Gastroesophageal sphincter (tissue), 4 donors: Measurements from ENCODE around the gene AK8. TPM values are rescaled to one million over a fixed set of nuclear protein-coding genes. Genes with fewer than 3 reads are reported as not detected.

ENCODE experiments used
- ATAC-seq: fragments of 150-250 bp; one replicate; pipeline ENCODE4 v1.9.1; 2016; ENCODE audit warnings: mild to moderate bottlenecking, moderate library complexity
- H3K27ac ChIP-seq, 4 donors: fragments of 200-600 bp; sonication (generic) in 3 of 4; 1 replicate in 3 of 4; 2 replicates in 1 of 4; pipeline ENCODE4 v1.5.1; 2016 to 2019
- H3K27me3 ChIP-seq: fragments of 200-600 bp; sonication (generic); one replicate; pipeline ENCODE4 v1.5.1; 2019
- H3K36me3 ChIP-seq, 2 donors: fragments of 200-600 bp; sonication (generic); one replicate each; pipeline ENCODE4 v1.5.1; 2019; ENCODE audit warnings: control low read depth in 1 of 2
- H3K4me1 ChIP-seq, 3 donors: fragments of 200-600 bp; sonication (generic); 1 replicate in 2 of 3; 2 replicates in 1 of 3; pipeline ENCODE4 v1.5.1; 2016 to 2019; ENCODE audit warnings: control low read depth in 2 of 3
- H3K4me3 ChIP-seq, 2 donors: fragments of 200-600 bp; sonication (generic); one replicate each; pipeline ENCODE4 v1.5.1; 2019; ENCODE audit warnings: mild to moderate bottlenecking in 1 of 2, moderate library complexity in 1 of 2
- H3K9me3 ChIP-seq, 3 donors: fragments of 200-600 bp; sonication (generic); one replicate each; pipeline ENCODE4 v1.5.1; 2017 to 2019; ENCODE audit warnings: control low read depth in 2 of 3
- CTCF ChIP-seq, 4 experiments: fragments of 200-600 bp in 2 of 4; fragments of 450-650 bp in 2 of 4; sonication (generic) in 1 of 4; IDR thresholded peaks; one replicate each; pipeline ENCODE4 v1.5.1; 2017 to 2019; ENCODE audit warnings: antibody characterized with exemption in 4 of 4, mild to moderate bottlenecking in 2 of 4, moderate library complexity in 2 of 4
- EP300 ChIP-seq: sonication (generic); formaldehyde crosslinking; IDR thresholded peaks from one replicate; pipeline ENCODE4 v1.6.1; 2017; ENCODE audit warnings: antibody characterized with exemption, mild to moderate bottlenecking
- POLR2A ChIP-seq, 2 donors: fragments of 450-650 bp; IDR thresholded peaks; one replicate each; pipeline ENCODE4 v1.6.1; 2017; ENCODE audit warnings: antibody characterized with exemption in 2 of 2, mild to moderate bottlenecking in 2 of 2, moderate library complexity in 1 of 2
- POLR2AphosphoS5 ChIP-seq: sonication (generic); formaldehyde crosslinking; IDR thresholded peaks from one replicate; pipeline ENCODE4 v1.6.1; 2017; ENCODE audit warnings: antibody characterized with exemption
- WGBS, 2 donors: methylation state at CpG; one replicate each; pipeline ENCODE4 v1.1.5; 2018; ENCODE audit warnings: low coverage in 1 of 2; 5-methylcytosine and 5-hydroxymethylcytosine counted together
- total RNA-seq, 4 donors: library from RNA; depleted of rRNA; stranded (reverse); fragments of >200 nt; gene quantifications; one replicate each; pipeline ENCODE4 v1.1.0, GENCODE V29; 2016

The AK8 gene
- total RNA-seq, 4 donors from 2014 or later: 0.31 to 0.81 (median 0.63) TPM

- TF ChIP-seq POLR2A (IDR thresholded peaks at IDR 0.05): no peak
- no peak for TF ChIP-seq CTCF (IDR thresholded peaks at IDR 0.05)
- TF ChIP-seq EP300: no peak
- TF ChIP-seq POLR2AphosphoS5: no peak
- Histone ChIP-seq H3K9me3 (no peaks in the 10 kb centered on the region), H3K27ac (no peak overlapping the region), H3K4me3 (no peak overlapping the region), H3K4me1 (no peaks in the 10 kb centered on the region), H3K27me3 (peaks cover under 1% of the 10 kb centered on the region), H3K36me3 (no peaks in the 10 kb centered on the region)
- WGBS, 2 donors: 78 to 81% methylated on average over 3 to 4 of the region's 4 CpGs
- no peak for ATAC-seq
These were observed 59.5 kb downstream of the AK8 start for GRCh38 chr9:132818588-132818987.

- WGBS, 2 donors: 75% methylated on average over 7 of the region's 14 CpGs; no CpG with 5 or more reads in 1 of the 2 donors
- H3K4me1 ChIP-seq: no peaks in the 10 kb centered on the region
- H3K27ac ChIP-seq: no peak overlapping the region
- no peaks in the 10 kb centered on the region for H3K9me3 ChIP-seq
- H3K4me3 ChIP-seq: no peak overlapping the region
- H3K36me3 ChIP-seq: no peaks in the 10 kb centered on the region
- ATAC-seq: no peak
- no peak for TF ChIP-seq CTCF (IDR thresholded peaks at IDR 0.05)
- TF ChIP-seq POLR2A (IDR thresholded peaks at IDR 0.05): no peak
- TF ChIP-seq POLR2AphosphoS5: no peak
- no peak for TF ChIP-seq EP300
- peaks cover 6% of the 10 kb centered on the region for H3K27me3 ChIP-seq
These were observed 63.1 kb downstream of the AK8 start for GRCh38 chr9:132814937-132815336.

GRCh38 chr9:132813115-132813771 is 64.8 kb downstream of the AK8 start:
- TF ChIP-seq POLR2AphosphoS5: no peak
- no peak for TF ChIP-seq POLR2A (IDR thresholded peaks at IDR 0.05)
- TF ChIP-seq CTCF (IDR thresholded peaks at IDR 0.05): no peak
- no peak for TF ChIP-seq EP300
- no peak for ATAC-seq
- 94% methylated on average over 10 of the region's 13 CpGs; no CpG with 5 or more reads in 1 of the 2 donors for WGBS, 2 donors
- Histone ChIP-seq H3K27me3 (peaks cover 6% of the 10 kb centered on the region), H3K36me3 (no peaks in the 10 kb centered on the region), H3K9me3 (no peaks in the 10 kb centered on the region), H3K4me3 (no peak overlapping the region), H3K4me1 (no peaks in the 10 kb centered on the region), H3K27ac (no peak overlapping the region)

GRCh38 chr9:132811985-132812384 is 66.1 kb downstream of the AK8 start:
- no peaks in the 10 kb centered on the region for H3K4me1 ChIP-seq
- no peak overlapping the region for H3K4me3 ChIP-seq
- TF ChIP-seq EP300 (no peak), POLR2AphosphoS5 (no peak)
- H3K36me3 ChIP-seq: no peaks in the 10 kb centered on the region
- 83 to 100% methylated on average over 1 to 2 of the region's 6 CpGs for WGBS, 2 donors
- ATAC-seq: no peak
- H3K27ac ChIP-seq: no peak overlapping the region
- H3K27me3 ChIP-seq: peaks cover 9% of the 10 kb centered on the region
- H3K9me3 ChIP-seq: no peaks in the 10 kb centered on the region

- peaks cover 17% of the 10 kb centered on the region for H3K27me3 ChIP-seq
- no peaks in the 10 kb centered on the region for H3K36me3 ChIP-seq
- H3K4me1 ChIP-seq: no peaks in the 10 kb centered on the region
- H3K4me3 ChIP-seq: no peak overlapping the region
- no peak for ATAC-seq
- TF ChIP-seq POLR2AphosphoS5 (no peak), POLR2A (IDR thresholded peaks at IDR 0.05) (no peak), EP300 (no peak), CTCF (IDR thresholded peaks at IDR 0.05) (no peak)
- 69 to 75% methylated on average over 11 of the region's 11 CpGs for WGBS, 2 donors
- H3K27ac ChIP-seq: no peak overlapping the region
- H3K9me3 ChIP-seq: no peaks in the 10 kb centered on the region
These were observed 67.8 kb downstream of the AK8 start for GRCh38 chr9:132810314-132810713.
